Stimulated activated naive B cell treated with anti-CD40 and anti-IgM and Interleukin-4, amounts not matched to agents 10 μg/mL and 1 μg/mL and 100 μg/mL, for 72 hours (primary cell): ENCODE results near the gene UTRN.

Source experiments
- ATAC-seq, 2 donors: fragments of 150-1000 bp; cut with Tn5 transposase; replicated peaks; 2 replicates each; pipeline ENCODE4 v1.10.0; 2021; ENCODE audit warnings: moderate library complexity in 1 of 2
- DNase-seq: peaks from one replicate; pipeline ENCODE4 v3.0.0; 2021
- H3K27ac Mint-ChIP-seq: one replicate; pipeline ENCODE4 v1.8.0; 2022; ENCODE audit warnings: mild to moderate bottlenecking, mixed read lengths
- H3K27me3 Mint-ChIP-seq, 2 donors: one replicate each; pipeline ENCODE4 v1.8.0; 2022; ENCODE audit warnings: mixed read lengths in 2 of 2
- H3K36me3 Mint-ChIP-seq, 2 donors: one replicate each; pipeline ENCODE4 v1.8.0; 2022; ENCODE audit warnings: mixed read lengths in 2 of 2, mild to moderate bottlenecking in 1 of 2
- H3K4me1 Mint-ChIP-seq, 2 donors: one replicate each; pipeline ENCODE4 v1.8.0; 2022; ENCODE audit warnings: mixed read lengths in 2 of 2, mild to moderate bottlenecking in 1 of 2
- H3K4me3 Mint-ChIP-seq, 2 donors: one replicate each; pipeline ENCODE4 v1.8.0; 2022; ENCODE audit warnings: mild to moderate bottlenecking in 2 of 2, mixed read lengths in 2 of 2, moderate library complexity in 1 of 2
- H3K9me3 Mint-ChIP-seq, 2 donors: one replicate each; pipeline ENCODE4 v1.8.0; 2022; ENCODE audit warnings: mixed read lengths in 2 of 2, mild to moderate bottlenecking in 1 of 2

The UTRN gene

GRCh38 chr6:144266091-144266649 is 19.0 kb upstream of the UTRN start:
- Mint-ChIP-seq H3K4me1 (peaks cover 3 to 30% of the 10 kb centered on the region in 2 donors), H3K27me3 (no peaks in the 10 kb centered on the region), H3K27ac (no peak overlapping the region)

DNA sequence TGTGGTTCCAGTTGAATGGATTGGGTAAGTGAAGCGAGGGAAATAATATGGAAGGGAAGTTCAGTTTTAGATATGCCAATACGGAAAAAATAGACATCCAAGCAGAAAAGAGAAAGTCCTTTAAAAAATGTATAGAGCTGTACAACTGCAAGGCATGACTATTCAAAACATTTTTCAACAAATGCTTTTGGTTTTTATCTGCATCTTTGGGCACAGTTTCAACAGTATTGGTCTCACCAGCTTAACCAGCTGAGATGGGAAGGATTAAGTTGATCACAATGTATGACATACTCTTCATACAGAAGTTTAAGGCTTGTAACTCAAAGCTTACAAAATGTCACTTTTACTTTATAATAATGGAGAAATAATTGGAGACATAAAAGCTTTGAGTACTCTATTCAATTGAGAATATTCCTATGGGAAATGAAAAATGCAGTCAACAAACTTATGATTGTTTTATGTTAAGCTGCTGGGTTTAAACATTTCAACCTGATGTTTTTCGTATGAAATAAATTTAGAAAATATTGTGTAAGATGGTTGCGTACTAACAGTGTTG is 16.3 kb upstream of the UTRN start:
- no peak for ATAC-seq

More at GRCh38 chr6:144266091-144266649, 19.0 kb upstream of the UTRN start:
- no peaks in the 10 kb centered on the region for H3K36me3 Mint-ChIP-seq
- H3K9me3 Mint-ChIP-seq: peaks cover 0 to 3% of the 10 kb centered on the region in 2 donors
- no peak for DNase-seq
- H3K4me3 Mint-ChIP-seq: no peak overlapping the region
- ATAC-seq: no peak

GRCh38 chr6:144277174-144277573 is 8.0 kb upstream of the UTRN start:
- H3K36me3 Mint-ChIP-seq: no peaks in the 10 kb centered on the region
- peaks cover 0 to 2% of the 10 kb centered on the region in 2 donors for H3K4me1 Mint-ChIP-seq
- H3K27ac Mint-ChIP-seq: no peak overlapping the region
- peaks cover 5 to 6% of the 10 kb centered on the region in 2 donors for H3K27me3 Mint-ChIP-seq
- ATAC-seq (no peak), DNase-seq (no peak)
- H3K9me3 Mint-ChIP-seq: no peaks in the 10 kb centered on the region
- H3K4me3 Mint-ChIP-seq: no peak overlapping the region

More for the DNA sequence above, 16.3 kb upstream of the UTRN start:
- Mint-ChIP-seq H3K4me3 (no peak overlapping the region), H3K36me3 (no peaks in the 10 kb centered on the region), H3K27me3 (no peaks in the 10 kb centered on the region), H3K9me3 (peaks cover 0 to 3% of the 10 kb centered on the region in 2 donors), H3K27ac (no peak overlapping the region), H3K4me1 (peaks cover 2 to 22% of the 10 kb centered on the region in 2 donors)
- DNase-seq: no peak

GRCh38 chr6:144277605-144278227 is 7.4 kb upstream of the UTRN start:
- Mint-ChIP-seq H3K27me3 (peaks cover 7 to 11% of the 10 kb centered on the region in 2 donors), H3K4me3 (no peak overlapping the region), H3K36me3 (no peaks in the 10 kb centered on the region), H3K9me3 (no peaks in the 10 kb centered on the region), H3K4me1 (peaks cover 0 to 2% of the 10 kb centered on the region in 2 donors), H3K27ac (no peak overlapping the region)
- ATAC-seq (no peak), DNase-seq (no peak)

DNA sequence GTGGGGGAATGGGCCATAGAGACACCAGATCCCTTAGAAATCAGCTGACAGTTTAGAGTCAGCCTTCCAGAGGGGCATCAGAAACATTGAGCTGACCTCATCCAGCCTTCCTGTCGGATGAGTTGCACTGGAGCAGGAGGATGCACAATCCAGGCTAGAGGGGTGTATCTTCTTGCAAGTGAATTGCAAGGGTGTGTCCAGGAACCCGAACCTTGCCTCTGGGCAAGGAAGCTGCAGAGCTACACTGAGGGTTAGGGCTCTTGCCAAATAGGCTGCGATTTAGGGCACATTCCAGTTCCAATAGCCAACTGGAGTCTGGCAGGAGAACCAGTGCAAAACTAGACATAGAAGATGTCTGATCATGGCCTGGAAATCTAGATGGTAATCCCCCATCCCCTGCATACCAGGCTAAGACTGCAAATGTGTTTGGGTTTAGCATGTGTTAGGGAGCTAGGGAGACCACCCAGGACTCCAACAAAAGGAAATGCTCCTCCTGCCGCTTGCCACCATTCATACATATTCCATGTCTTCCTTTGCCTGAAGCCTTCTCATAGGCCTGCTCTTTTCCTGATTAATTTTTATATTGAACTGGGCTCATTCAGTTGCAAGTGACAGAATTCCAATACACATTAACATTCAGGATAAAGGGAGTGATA is 6.3 kb upstream of the UTRN start:
- no peak for DNase-seq

GRCh38 chr6:144279484-144280150 is 5.5 kb upstream of the UTRN start:
- DNase-seq (no peak), ATAC-seq (no peak)
- no peak overlapping the region for H3K4me3 Mint-ChIP-seq
- H3K4me1 Mint-ChIP-seq: peaks cover 6 to 9% of the 10 kb centered on the region in 2 donors
- no peak overlapping the region for H3K27ac Mint-ChIP-seq
- peaks cover 13 to 22% of the 10 kb centered on the region in 2 donors for H3K27me3 Mint-ChIP-seq
- H3K9me3 Mint-ChIP-seq: no peaks in the 10 kb centered on the region
- H3K36me3 Mint-ChIP-seq: no peaks in the 10 kb centered on the region

More for the DNA sequence above, 6.3 kb upstream of the UTRN start:
- H3K27me3 Mint-ChIP-seq: peaks cover 13 to 17% of the 10 kb centered on the region in 2 donors
- no peaks in the 10 kb centered on the region for H3K36me3 Mint-ChIP-seq
- no peak overlapping the region for H3K4me3 Mint-ChIP-seq
- no peaks in the 10 kb centered on the region for H3K9me3 Mint-ChIP-seq
- no peak for ATAC-seq
- peaks cover 1 to 2% of the 10 kb centered on the region in 2 donors for H3K4me1 Mint-ChIP-seq
- H3K27ac Mint-ChIP-seq: no peak overlapping the region

DNA sequence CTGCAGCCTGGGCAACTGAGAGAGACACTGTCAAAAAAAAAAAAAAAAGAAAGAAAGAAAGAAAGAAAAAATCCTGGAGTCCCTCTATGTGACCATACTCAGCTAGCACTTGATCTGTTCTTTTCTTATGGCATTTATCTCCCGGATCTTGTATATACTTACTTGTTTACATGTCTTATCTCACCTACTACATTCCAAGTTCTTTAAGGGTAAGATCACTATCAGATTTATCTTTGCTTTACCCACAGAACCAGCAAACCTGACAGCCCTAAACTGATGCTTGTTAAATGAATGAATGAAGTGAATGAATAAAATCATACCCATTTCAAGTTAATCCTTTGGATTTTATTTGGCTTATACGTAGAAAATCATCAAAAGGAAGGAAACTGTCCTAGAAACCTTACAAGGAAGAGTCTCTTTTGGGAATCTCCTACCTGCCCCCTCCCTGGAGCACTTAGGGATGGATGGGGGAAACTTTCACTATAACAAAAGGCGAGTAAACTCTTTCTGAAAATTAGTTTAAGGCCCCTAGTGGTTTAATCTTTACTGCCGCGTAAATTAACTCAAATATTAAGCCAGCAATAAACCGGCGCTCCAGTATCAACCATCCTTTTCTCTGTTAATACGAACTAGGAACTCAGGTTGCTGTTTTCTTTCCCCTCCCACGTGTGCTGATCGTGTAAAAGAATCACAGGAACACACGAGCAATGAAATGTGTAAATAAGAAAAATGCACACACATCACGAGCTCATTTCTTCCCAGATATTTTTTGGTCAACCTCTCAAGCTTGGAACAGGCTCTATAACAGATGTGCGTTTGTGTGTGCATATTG is 1.3 kb upstream of the UTRN start:
- ATAC-seq: no peak
- no peak overlapping the region for H3K27ac Mint-ChIP-seq
- no peak for DNase-seq

GRCh38 chr6:144284478-144284782 is 705 bp upstream of the UTRN start:
- no peak overlapping the region for H3K27ac Mint-ChIP-seq
- ATAC-seq: no peak
- H3K36me3 Mint-ChIP-seq: peaks cover 0 to 4% of the 10 kb centered on the region in 2 donors
- peak overlapping the region; percentile 96 to 97 for H3K4me3 Mint-ChIP-seq
- peaks cover 16 to 22% of the 10 kb centered on the region in 2 donors for H3K27me3 Mint-ChIP-seq
- H3K4me1 Mint-ChIP-seq: peaks cover 8 to 22% of the 10 kb centered on the region in 2 donors
- no peaks in the 10 kb centered on the region for H3K9me3 Mint-ChIP-seq
- no peak for DNase-seq

More for the DNA sequence above, 1.3 kb upstream of the UTRN start:
- Mint-ChIP-seq H3K27me3 (peaks cover 16 to 22% of the 10 kb centered on the region in 2 donors), H3K4me3 (peak overlapping the region; percentile 96 to 97), H3K36me3 (peaks cover 0 to 4% of the 10 kb centered on the region in 2 donors), H3K9me3 (no peaks in the 10 kb centered on the region), H3K4me1 (peaks cover 8 to 22% of the 10 kb centered on the region in 2 donors)

GRCh38 chr6:144285548-144285797 is 338 bp downstream of the UTRN start:
- H3K27me3 Mint-ChIP-seq: peaks cover 16 to 22% of the 10 kb centered on the region in 2 donors
- ATAC-seq (peak; percentile 47 to 49), DNase-seq (no peak)
- peak overlapping the region; percentile 96 to 97 for H3K4me3 Mint-ChIP-seq
- H3K9me3 Mint-ChIP-seq: no peaks in the 10 kb centered on the region
- H3K4me1 Mint-ChIP-seq: peaks cover 6 to 22% of the 10 kb centered on the region in 2 donors
- H3K27ac Mint-ChIP-seq: peak overlapping the region; percentile 87
- peaks cover 0 to 4% of the 10 kb centered on the region in 2 donors for H3K36me3 Mint-ChIP-seq

DNA sequence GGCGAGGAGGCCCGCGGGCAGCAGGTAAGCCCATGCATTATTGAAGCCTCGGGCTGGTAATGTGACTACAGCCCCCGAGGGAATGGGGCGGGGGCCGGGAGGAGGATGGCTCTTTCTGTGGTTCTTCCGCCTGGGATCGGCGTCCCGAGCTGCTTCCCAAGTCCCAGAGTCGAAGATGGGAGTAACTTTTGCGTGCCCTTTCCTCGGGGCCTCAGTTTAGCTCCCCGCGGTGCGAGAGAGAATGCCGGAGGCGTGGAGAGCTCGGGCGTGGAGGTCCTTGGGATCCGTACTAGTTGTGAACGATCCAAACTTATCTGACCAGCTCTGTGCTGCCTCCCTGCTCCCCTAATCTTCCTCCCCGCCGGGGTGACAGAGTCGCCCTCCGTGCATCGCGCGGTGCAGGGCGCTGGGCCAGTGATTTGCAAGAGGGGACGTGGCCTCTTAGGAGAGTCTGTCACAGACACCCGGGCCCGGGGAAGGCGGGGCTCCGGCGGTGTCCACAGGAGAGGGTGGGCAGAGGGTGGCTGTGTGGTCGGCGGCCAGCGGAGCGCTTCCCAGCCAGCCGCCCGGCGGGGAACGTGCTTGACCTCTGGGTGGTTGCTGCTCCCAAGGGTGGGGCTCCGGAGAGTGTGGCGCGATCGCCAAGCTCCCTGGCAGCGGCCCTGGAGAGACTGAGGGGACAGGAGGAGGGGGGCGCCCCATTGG is 815 bp downstream of the UTRN start:
- DNase-seq: peak; percentile 15
- H3K27me3 Mint-ChIP-seq: peaks cover 14 to 19% of the 10 kb centered on the region in 2 donors
- peak overlapping the region; percentile 87 for H3K27ac Mint-ChIP-seq
- peak; percentile 64 to 65 for ATAC-seq
- H3K4me3 Mint-ChIP-seq: peak overlapping the region; percentile 96 to 97
- H3K9me3 Mint-ChIP-seq: no peaks in the 10 kb centered on the region
- H3K4me1 Mint-ChIP-seq: peaks cover 6 to 22% of the 10 kb centered on the region in 2 donors
- H3K36me3 Mint-ChIP-seq: peaks cover 0 to 4% of the 10 kb centered on the region in 2 donors

DNA sequence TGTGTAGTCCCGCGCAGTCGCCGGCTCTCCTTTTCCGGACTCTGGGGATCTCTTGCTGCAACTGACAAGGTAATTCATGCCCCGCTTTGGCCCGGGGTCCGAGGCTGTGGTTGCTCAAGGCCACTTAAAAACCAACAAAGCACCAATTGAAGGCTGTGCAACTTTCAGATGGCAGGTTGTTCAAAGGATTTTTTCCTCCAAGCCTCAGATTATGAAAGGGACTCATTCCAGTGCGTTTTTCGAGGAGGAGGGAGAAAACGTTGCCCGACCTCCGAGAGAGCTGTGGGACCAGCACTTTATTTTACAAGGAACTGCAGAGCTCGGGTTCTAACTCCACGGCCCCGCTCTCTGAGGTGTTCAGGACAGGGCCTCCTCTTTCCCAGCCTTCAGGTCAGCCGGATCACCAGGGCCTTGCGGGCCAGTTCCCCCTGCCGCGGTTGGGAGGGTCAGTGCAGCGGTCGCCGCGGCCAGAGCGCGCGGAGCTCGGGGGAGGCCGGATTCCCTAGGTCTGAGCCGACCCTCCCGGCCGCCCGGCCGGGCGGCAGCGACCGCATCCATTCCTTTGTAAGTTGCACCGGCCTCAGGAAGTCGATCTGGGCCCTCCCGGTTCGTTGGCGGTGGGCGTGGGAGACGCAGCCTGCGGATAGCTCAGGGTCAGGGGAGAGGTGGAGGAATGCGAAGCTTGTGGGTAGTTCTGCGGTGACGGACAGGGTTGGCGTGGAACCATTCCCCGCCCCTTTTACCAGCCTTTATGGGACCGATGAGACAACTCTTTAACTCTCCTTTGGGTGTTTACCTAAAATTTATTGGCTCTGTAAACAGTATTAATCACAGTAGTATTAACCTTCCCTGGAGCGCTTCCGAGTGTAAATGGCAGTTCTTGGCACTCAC is 1.6 kb downstream of the UTRN start:
- H3K4me1 Mint-ChIP-seq: peaks cover 6 to 22% of the 10 kb centered on the region in 2 donors
- peaks cover 0 to 4% of the 10 kb centered on the region in 2 donors for H3K36me3 Mint-ChIP-seq
- H3K27ac Mint-ChIP-seq: no peak overlapping the region
- ATAC-seq (peak in 1 of 2 donors; percentile 6), DNase-seq (no peak)
- peaks cover 12 to 16% of the 10 kb centered on the region in 2 donors for H3K27me3 Mint-ChIP-seq
- peak overlapping the region; percentile 96 to 97 for H3K4me3 Mint-ChIP-seq
- H3K9me3 Mint-ChIP-seq: no peaks in the 10 kb centered on the region

- ATAC-seq (no peak), DNase-seq (no peak)
- Mint-ChIP-seq H3K4me3 (no peak overlapping the region), H3K36me3 (peaks cover 0 to 4% of the 10 kb centered on the region in 2 donors), H3K27me3 (peaks cover 2 to 4% of the 10 kb centered on the region in 2 donors), H3K4me1 (peaks cover 6 to 19% of the 10 kb centered on the region in 2 donors), H3K9me3 (no peaks in the 10 kb centered on the region), H3K27ac (no peak overlapping the region)
Measured at GRCh38 chr6:144289006-144289405, 3.9 kb downstream of the UTRN start.
